ENCODE results near the gene NELFB. TPM values are rescaled to one million over a fixed set of nuclear protein-coding genes. Genes with fewer than 3 reads are reported as not detected.

NELFB gene
- total and polyA plus RNA-seq, 2 experiments from 2014 or later, result 73.3 to 78.2 TPM

DNA sequence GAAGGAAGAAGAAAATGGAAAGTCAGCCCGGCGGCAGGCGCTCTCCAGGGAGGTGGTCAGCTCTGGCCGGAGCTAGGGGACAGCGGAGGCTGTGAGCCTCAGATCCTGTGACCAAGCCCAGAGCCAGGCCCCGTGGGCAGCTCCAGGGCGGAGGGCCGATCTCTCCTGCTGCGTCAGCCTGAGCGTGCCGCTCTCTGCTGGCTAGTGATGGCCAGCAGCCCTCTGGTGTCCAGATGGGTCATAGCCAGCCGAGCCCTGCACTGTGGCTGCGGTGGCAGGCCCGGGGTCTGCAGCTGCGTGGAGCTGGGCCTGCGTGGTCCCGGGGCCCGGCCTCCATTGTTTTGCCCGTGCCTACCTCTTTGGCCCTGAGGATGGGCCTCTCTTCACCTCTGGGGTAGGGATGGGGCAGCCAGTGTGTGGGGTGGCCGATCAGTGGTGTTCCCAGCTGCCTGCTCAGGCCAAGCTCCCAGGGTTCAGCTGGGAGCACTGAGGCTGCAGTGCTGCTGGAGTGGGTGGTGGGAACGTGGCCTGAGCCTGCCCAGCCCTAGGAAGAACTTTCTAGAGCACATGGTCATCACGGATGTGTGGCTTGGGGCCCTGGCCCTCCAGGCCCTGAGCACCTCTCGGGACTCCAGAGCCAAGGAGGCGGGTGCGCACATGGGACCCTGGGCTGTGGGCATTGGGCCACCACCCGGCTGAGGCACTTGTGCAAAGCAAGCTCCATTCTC is 64.0 kb downstream of the NELFB start:
- TF ChIP-seq, protein P1, sequence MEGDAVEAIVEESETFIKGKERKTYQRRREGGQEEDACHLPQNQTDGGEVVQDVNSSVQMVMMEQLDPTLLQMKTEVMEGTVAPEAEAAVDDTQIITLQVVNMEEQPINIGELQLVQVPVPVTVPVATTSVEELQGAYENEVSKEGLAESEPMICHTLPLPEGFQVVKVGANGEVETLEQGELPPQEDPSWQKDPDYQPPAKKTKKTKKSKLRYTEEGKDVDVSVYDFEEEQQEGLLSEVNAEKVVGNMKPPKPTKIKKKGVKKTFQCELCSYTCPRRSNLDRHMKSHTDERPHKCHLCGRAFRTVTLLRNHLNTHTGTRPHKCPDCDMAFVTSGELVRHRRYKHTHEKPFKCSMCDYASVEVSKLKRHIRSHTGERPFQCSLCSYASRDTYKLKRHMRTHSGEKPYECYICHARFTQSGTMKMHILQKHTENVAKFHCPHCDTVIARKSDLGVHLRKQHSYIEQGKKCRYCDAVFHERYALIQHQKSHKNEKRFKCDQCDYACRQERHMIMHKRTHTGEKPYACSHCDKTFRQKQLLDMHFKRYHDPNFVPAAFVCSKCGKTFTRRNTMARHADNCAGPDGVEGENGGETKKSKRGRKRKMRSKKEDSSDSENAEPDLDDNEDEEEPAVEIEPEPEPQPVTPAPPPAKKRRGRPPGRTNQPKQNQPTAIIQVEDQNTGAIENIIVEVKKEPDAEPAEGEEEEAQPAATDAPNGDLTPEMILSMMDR (IDR thresholded peaks at IDR 0.05; ENCODE audit: low read depth, low read length), result no peak
- no peaks in the 10 kb centered on the region for H3K9me3 ChIP-seq (ENCODE audit: low read depth)
- H3K36me3 ChIP-seq, result no peaks in the 10 kb centered on the region
- no peak overlapping the region for H3K4me3 ChIP-seq
- H3K27me3 ChIP-seq, result no peaks in the 10 kb centered on the region
- peaks cover 26% of the 10 kb centered on the region for H3K4me1 ChIP-seq (ENCODE audit: low read depth)
- peak in 1 of 2 donors; percentile 25 for DNase-seq (ENCODE audit: low read depth in 1 of 2, low spot score in 1 of 2)
- no peak overlapping the region for H3K27ac ChIP-seq

DNA sequence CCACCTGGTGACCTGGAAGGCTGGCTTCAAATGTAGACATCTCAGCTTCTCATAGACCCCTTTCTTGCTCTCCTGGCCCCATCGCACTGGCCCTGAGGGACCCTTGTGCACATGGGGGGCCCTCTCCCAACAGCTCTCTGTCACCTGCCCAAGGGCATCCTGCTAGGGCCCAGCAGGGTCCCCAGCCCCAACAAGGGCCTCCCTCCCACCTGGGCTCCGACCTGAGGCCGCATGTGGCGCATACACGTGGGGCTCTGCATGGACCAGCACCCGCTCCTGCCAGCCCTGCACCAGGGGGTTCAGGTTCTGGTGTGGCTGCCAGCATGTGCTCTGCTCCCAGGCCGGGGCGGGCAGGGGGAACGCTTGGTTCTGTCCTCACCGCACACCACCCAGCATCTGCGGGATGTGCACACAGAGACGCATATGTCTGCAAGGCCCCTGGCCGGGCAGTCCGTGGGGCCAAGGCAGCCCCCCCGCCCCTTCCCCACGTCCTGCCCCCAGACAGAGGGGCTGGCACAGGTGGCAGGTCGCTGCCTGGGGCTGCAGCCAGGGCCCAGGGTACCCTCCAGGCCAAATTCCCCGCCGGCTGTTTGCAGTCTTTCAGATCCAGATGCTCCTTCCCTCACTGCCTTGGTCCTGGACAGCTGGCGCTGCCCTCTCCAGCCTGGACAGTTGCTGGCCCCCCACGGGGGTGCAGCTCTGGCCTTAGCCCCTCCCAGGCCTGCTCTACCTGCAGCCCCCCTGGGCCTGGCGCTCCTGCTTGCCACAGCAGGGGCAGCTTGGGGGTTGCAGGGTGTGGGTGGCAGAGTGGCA is 64.8 kb downstream of the NELFB start:
- H3K4me3 ChIP-seq, result no peak overlapping the region
- no peak for DNase-seq (ENCODE audit: low read depth in 1 of 2, low spot score in 1 of 2)
- H3K9me3 ChIP-seq (ENCODE audit: low read depth), result no peaks in the 10 kb centered on the region
- TF ChIP-seq, protein P1 (IDR thresholded peaks at IDR 0.05; ENCODE audit: low read depth, low read length), result no peak
- no peaks in the 10 kb centered on the region for H3K36me3 ChIP-seq
- no peak overlapping the region for H3K27ac ChIP-seq
- peaks cover 20% of the 10 kb centered on the region for H3K4me1 ChIP-seq (ENCODE audit: low read depth)
- H3K27me3 ChIP-seq, result no peaks in the 10 kb centered on the region

DNA sequence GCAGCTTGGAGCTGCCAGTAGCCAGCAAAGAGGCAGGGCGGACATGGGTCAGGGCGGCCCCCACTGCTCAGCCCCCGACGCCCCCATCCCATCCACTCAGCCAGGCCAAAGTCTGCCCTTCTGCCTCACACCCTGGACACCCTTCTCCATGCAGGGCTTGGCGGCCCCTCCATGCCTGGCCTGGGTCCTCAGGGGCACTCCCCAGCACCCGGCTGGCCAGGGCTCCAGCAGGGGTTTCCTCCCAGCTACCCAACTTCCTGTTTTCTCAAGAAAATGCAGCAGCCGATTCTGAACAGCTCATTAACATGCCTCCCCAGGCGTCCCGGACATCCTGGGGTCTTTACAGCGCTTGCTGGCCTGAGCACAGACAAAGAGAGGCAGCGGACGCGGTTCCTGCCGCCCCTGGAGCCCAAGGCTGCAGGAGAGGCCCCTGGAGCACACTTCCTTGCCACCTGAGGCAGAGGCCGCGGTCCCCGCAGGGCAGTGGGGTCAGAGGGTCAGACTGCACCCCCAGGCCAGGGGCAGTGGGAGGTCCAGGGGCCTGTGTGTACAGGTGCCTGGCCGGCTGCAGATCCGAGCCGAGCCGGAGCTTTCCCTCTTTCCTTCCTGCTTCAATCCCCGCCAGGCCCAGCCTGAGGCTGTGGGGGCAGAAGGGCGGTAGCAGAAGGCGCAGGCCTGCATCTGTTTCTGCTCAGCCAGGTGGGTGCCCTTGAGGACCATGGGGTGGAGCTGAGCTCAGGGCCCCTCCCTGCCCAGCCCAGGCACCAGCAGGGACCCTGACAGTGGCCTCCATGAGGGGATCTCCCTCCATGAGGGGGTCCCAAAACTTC is 65.6 kb downstream of the NELFB start:
- Histone ChIP-seq H3K27ac (no peak overlapping the region), H3K9me3 (ENCODE audit: low read depth) (no peaks in the 10 kb centered on the region), H3K4me3 (no peak overlapping the region), H3K27me3 (no peaks in the 10 kb centered on the region), H3K4me1 (ENCODE audit: low read depth) (peaks cover 15% of the 10 kb centered on the region), H3K36me3 (no peaks in the 10 kb centered on the region)
- DNase-seq (ENCODE audit: low read depth in 1 of 2, low spot score in 1 of 2), result no peak
- TF ChIP-seq, protein P1 (IDR thresholded peaks at IDR 0.05; ENCODE audit: low read depth, low read length), result no peak

DNA sequence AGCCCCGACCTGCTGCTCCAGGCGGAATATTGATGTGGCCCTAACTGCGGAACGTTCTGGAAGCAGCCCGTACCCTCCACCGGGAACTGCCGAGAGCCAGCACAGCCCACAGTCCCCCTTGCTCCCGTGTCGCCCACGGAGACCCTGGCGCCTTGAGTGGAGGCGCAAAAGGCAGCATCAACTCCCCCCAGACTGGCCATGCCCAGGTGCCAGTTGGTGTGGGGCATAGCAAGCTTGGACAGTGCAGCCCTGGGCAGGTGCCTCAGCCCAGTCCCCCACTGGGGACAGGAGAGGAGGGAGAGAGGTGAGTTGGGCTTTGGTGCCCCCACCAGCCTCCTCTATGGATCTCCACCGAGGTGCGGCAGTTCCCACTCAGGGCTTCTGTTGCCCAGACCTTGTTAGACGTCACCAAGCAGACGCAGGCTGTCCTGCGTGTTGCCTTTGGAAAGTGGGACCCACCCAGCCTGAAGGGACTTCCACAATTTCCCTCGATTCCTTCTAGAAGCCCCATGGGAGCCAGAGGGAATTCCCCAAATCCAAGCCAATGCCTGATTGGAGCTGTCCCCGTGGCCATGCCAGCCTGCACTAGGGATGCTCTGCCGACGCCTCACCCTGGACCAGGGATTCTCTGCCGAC is 66.7 kb downstream of the NELFB start:
- TF ChIP-seq, protein P1 (IDR thresholded peaks at IDR 0.05; ENCODE audit: low read depth, low read length), result no peak
- Histone ChIP-seq H3K9me3 (ENCODE audit: low read depth) (no peaks in the 10 kb centered on the region), H3K4me3 (no peak overlapping the region), H3K27ac (no peak overlapping the region), H3K27me3 (no peaks in the 10 kb centered on the region), H3K4me1 (ENCODE audit: low read depth) (peaks cover 11% of the 10 kb centered on the region), H3K36me3 (no peaks in the 10 kb centered on the region)
- no peak for DNase-seq (ENCODE audit: low read depth in 1 of 2, low spot score in 1 of 2)

Other genes starting within 250 kb of the NELFB start
- 48.7 and 56.7 TPM in 2 replicates for gene ABCA2, start 227.1 kb upstream of the NELFB start, total RNA-seq
- gene ABCA2, start 227.1 kb upstream of the NELFB start, polyA plus RNA-seq, result 30.5 and 33.3 TPM in 2 replicates
- not detected in 2 replicates for gene FUT7, start 223.2 kb upstream of the NELFB start, total RNA-seq
- gene FUT7, start 223.2 kb upstream of the NELFB start, polyA plus RNA-seq, result not detected in 2 replicates
- gene NPDC1, start 209.2 kb upstream of the NELFB start, total RNA-seq, result 40.8 and 65.1 TPM in 2 replicates
- gene NPDC1, start 209.2 kb upstream of the NELFB start, polyA plus RNA-seq, result 83.5 and 94.9 TPM in 2 replicates
- gene ENTPD2, start 201.3 kb upstream of the NELFB start, total RNA-seq, result not detected in 2 replicates
- not detected in 2 replicates for gene ENTPD2, start 201.3 kb upstream of the NELFB start, polyA plus RNA-seq
- gene SAPCD2, start 184.8 kb upstream of the NELFB start, total RNA-seq, result 6.3 and 42.1 TPM in 2 replicates
- gene SAPCD2, start 184.8 kb upstream of the NELFB start, polyA plus RNA-seq, result 4.7 and 28.3 TPM in 2 replicates
- gene UAP1L1, start 177.8 kb upstream of the NELFB start, total RNA-seq, result 5.8 and 13.3 TPM in 2 replicates
- 9.9 and 17.9 TPM in 2 replicates for gene UAP1L1, start 177.8 kb upstream of the NELFB start, polyA plus RNA-seq
- gene MAN1B1, start 168.3 kb upstream of the NELFB start, total RNA-seq, result 59.4 and 73.3 TPM in 2 replicates
- gene MAN1B1, start 168.3 kb upstream of the NELFB start, polyA plus RNA-seq, result 67.6 and 86.7 TPM in 2 replicates
- gene DPP7, start 140.6 kb upstream of the NELFB start, total RNA-seq, result 125 and 144 TPM in 2 replicates
- gene DPP7, start 140.6 kb upstream of the NELFB start, polyA plus RNA-seq, result 202 and 204 TPM in 2 replicates
- gene GRIN1, start 116.2 kb upstream of the NELFB start, total RNA-seq, result 0.03 TPM in 1 of 2 replicates, not detected in the other
- gene GRIN1, start 116.2 kb upstream of the NELFB start, polyA plus RNA-seq, result 0.22 and 0.49 TPM in 2 replicates
- not detected in 2 replicates for gene LRRC26, start 85.3 kb upstream of the NELFB start, total RNA-seq
- 1.4 and 2.3 TPM in 2 replicates for gene LRRC26, start 85.3 kb upstream of the NELFB start, polyA plus RNA-seq
- gene TMEM210, start 83.3 kb upstream of the NELFB start, total RNA-seq, result not detected in 2 replicates
- gene TMEM210, start 83.3 kb upstream of the NELFB start, polyA plus RNA-seq, result not detected in 2 replicates
- gene ANAPC2, start 66.8 kb upstream of the NELFB start, total RNA-seq, result 29.8 and 42.8 TPM in 2 replicates
- 15.5 and 17.9 TPM in 2 replicates for gene ANAPC2, start 66.8 kb upstream of the NELFB start, polyA plus RNA-seq
- gene SSNA1, start 66.7 kb upstream of the NELFB start, total RNA-seq, result 64.5 and 90.3 TPM in 2 replicates
- gene SSNA1, start 66.7 kb upstream of the NELFB start, polyA plus RNA-seq, result 77.9 and 110 TPM in 2 replicates
- 26.4 and 31.2 TPM in 2 replicates for gene TPRN, start 54.6 kb upstream of the NELFB start, total RNA-seq
- 34.7 and 44.8 TPM in 2 replicates for gene TPRN, start 54.6 kb upstream of the NELFB start, polyA plus RNA-seq
- 44.7 and 50.0 TPM in 2 replicates for gene TMEM203, start 49.7 kb upstream of the NELFB start, total RNA-seq
- gene TMEM203, start 49.7 kb upstream of the NELFB start, polyA plus RNA-seq, result 86.6 and 99.2 TPM in 2 replicates
- gene NDOR1, start 49.6 kb upstream of the NELFB start, total RNA-seq, result 13.1 and 17.5 TPM in 2 replicates
- 9.1 and 18.1 TPM in 2 replicates for gene NDOR1, start 49.6 kb upstream of the NELFB start, polyA plus RNA-seq
- 19.3 and 23.1 TPM in 2 replicates for gene RNF208, start 33.1 kb upstream of the NELFB start, total RNA-seq
- 6.1 and 8.1 TPM in 2 replicates for gene RNF208, start 33.1 kb upstream of the NELFB start, polyA plus RNA-seq
- gene CYSRT1, start 30.2 kb upstream of the NELFB start, total RNA-seq, result 5.8 and 7.0 TPM in 2 replicates
- gene CYSRT1, start 30.2 kb upstream of the NELFB start, polyA plus RNA-seq, result 3.1 and 6.6 TPM in 2 replicates
- 0.32 TPM in 1 of 2 replicates, not detected in the other for gene RNF224, start 27.8 kb upstream of the NELFB start, total RNA-seq
- 0.12 TPM in 1 of 2 replicates, not detected in the other for gene RNF224, start 27.8 kb upstream of the NELFB start, polyA plus RNA-seq
- gene SLC34A3, start 24.4 kb upstream of the NELFB start, total RNA-seq, result 0.25 TPM in 1 of 2 replicates, not detected in the other
- 0.24 TPM in 1 of 2 replicates, not detected in the other for gene SLC34A3, start 24.4 kb upstream of the NELFB start, polyA plus RNA-seq
- gene TUBB4B, start 14.0 kb upstream of the NELFB start, total RNA-seq, result 412 and 540 TPM in 2 replicates
- gene TUBB4B, start 14.0 kb upstream of the NELFB start, polyA plus RNA-seq, result 745 and 845 TPM in 2 replicates
- 0.95 TPM in 1 of 2 replicates, not detected in the other for gene STPG3, start 4.0 kb upstream of the NELFB start, total RNA-seq
- 3.2 and 3.3 TPM in 2 replicates for gene STPG3, start 4.0 kb upstream of the NELFB start, polyA plus RNA-seq
- 36.7 and 51.4 TPM in 2 replicates for gene TOR4A, start 22.4 kb downstream of the NELFB start, total RNA-seq
- 18.5 and 24.3 TPM in 2 replicates for gene TOR4A, start 22.4 kb downstream of the NELFB start, polyA plus RNA-seq
- 8.8 and 16.5 TPM in 2 replicates for gene NRARP, start 46.9 kb downstream of the NELFB start, total RNA-seq
- gene NRARP, start 46.9 kb downstream of the NELFB start, polyA plus RNA-seq, result 8.7 and 12.6 TPM in 2 replicates
- gene EXD3, start 167.8 kb downstream of the NELFB start, total RNA-seq, result 14.3 and 72.1 TPM in 2 replicates
- gene EXD3, start 167.8 kb downstream of the NELFB start, polyA plus RNA-seq, result 32.3 and 52.4 TPM in 2 replicates
- 6.8 and 12.0 TPM in 2 replicates for gene NOXA1, start 168.1 kb downstream of the NELFB start, total RNA-seq
- 8.1 and 14.9 TPM in 2 replicates for gene NOXA1, start 168.1 kb downstream of the NELFB start, polyA plus RNA-seq
- gene ENTPD8, start 186.0 kb downstream of the NELFB start, total RNA-seq, result 0.51 and 0.56 TPM in 2 replicates
- gene ENTPD8, start 186.0 kb downstream of the NELFB start, polyA plus RNA-seq, result 0.15 and 1.7 TPM in 2 replicates
- gene NSMF, start 204.0 kb downstream of the NELFB start, total RNA-seq, result 75.6 and 107 TPM in 2 replicates
- 73.0 and 113 TPM in 2 replicates for gene NSMF, start 204.0 kb downstream of the NELFB start, polyA plus RNA-seq